GM12874 (cell line): ENCODE results near the gene ALKBH2.

Experiments used
- CTCF ChIP-seq: IDR thresholded peaks from 2 replicates; pipeline ENCODE4 v1.5.1; 2011; ENCODE audit warnings: low read depth, mild to moderate bottlenecking, control low read depth, low read length, moderate library complexity; ENCODE audit not compliant: insufficient read depth

The ALKBH2 gene

DNA sequence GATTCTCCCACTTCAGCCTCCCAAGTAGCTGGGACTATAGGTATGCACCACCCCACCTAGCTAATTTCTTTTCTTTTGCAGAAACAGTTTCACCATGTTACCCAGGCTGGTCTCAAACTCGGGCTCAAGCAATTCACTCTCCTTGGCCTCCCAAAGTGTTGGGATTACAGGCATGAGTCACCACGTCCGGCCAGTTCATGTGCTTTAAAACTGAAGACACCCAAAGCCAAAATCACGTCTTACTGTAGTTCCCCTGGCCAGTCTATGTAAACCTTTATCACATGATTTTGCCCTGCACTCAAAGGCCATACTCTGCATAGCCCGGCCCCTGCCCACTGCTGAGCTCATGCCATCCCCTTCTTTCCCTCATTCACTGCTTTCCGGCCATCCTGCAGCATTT lies 4.5 kb downstream of the ALKBH2 start:
- TF ChIP-seq CTCF, result no peak

- no peak for TF ChIP-seq CTCF
These were observed 6.0 kb downstream of the ALKBH2 start for GRCh38 chr12:109087250-109087649.

- TF ChIP-seq CTCF, result no peak
These were observed 7.7 kb downstream of the ALKBH2 start for GRCh38 chr12:109085590-109085989.

DNA sequence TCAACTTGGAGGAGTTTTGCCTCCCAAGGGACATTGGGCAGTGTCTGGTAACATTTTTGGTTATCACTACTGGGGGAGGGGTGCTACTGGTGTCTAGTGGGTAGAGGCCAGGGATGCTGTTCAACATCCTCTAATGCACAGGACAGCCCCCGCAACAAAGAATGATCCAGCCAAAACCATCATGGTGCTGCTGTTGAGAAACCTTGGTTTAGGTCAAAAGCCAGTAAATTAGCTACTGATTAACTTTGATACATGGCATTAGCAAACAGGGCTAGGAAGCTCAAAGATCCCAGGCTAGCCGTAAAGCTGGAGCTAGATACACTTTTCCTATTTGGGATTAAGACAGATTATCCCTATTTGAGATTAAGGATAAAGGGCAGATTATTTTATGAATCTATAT lies 8.8 kb downstream of the ALKBH2 start:
- no peak for TF ChIP-seq CTCF

- TF ChIP-seq CTCF, result no peak
These were observed 10.5 kb downstream of the ALKBH2 start for GRCh38 chr12:109082751-109083150.

GRCh38 chr12:109074866-109075265 lies 18.4 kb downstream of the ALKBH2 start:
- TF ChIP-seq CTCF, result no peak

- TF ChIP-seq CTCF, result no peak
These were observed 23.7 kb downstream of the ALKBH2 start for GRCh38 chr12:109069307-109070271.
